HG03442 (cell line): ENCODE measurements around the gene CGNL1.

Source experiments
- ATAC-seq: cut with Tn5 transposase; IDR thresholded peaks from one replicate; pipeline ENCODE4 v1.9.1; 2021; ENCODE audit warnings: mild to moderate bottlenecking, moderate library complexity; ENCODE audit not compliant: unreplicated experiment

CGNL1 gene

DNA sequence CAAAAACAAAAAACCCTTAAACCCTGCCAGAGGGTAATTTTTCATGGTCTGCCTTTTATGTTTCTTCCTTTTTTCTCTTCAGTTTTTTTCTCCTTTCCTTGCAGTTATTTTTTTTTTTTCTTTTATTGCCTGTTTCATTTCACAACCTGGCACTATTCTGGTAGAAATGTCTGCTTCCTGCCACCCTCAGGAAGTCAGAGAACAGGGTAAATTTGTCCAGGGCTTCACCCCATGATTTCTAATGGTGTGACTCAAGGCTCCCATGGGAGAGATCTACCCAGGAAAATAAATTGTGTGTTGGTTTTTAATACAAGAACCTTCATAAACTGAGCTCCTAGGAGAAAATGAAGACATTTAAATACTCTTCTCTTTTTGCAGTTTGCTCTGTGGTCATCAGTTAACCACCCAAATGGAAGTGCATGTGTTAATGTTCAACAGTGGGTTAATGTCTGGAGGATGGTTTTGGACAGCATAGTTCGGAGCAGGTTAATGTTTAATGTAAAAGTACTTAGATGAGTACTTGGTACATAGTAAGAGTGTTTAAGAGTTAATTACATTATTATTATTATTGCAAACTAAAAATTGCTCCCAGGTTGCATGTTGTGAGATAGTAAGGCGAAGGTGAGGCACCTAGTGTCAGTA lies 45.9 kb downstream of the CGNL1 start:
- no peak for ATAC-seq

DNA sequence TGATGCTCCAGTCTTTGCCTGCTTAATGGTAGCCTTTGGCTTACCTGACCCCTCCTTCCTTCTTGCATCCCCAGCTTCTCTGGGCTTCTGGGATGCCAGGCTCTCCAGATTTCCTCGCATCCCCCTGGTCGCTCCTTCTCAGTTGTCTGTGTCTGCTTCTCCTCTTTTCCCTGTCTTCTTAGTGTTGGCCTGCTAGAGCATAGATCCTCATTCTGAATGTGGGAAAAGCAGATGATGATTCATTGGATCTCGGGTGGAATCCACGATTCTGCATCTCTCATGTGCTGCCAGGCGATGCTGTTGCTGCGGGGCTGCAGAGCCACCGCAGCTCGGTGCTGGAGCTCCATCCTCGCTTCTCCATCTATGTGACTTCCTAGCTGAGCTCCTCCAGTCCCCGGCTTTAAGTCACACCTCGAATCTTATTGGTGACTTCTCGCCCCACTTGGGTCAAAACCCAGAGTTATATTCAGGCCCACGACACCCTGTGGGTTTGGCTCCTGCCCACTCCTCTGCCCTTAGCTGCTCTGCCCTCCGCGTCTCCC lies 47.4 kb downstream of the CGNL1 start:
- no peak for ATAC-seq

DNA sequence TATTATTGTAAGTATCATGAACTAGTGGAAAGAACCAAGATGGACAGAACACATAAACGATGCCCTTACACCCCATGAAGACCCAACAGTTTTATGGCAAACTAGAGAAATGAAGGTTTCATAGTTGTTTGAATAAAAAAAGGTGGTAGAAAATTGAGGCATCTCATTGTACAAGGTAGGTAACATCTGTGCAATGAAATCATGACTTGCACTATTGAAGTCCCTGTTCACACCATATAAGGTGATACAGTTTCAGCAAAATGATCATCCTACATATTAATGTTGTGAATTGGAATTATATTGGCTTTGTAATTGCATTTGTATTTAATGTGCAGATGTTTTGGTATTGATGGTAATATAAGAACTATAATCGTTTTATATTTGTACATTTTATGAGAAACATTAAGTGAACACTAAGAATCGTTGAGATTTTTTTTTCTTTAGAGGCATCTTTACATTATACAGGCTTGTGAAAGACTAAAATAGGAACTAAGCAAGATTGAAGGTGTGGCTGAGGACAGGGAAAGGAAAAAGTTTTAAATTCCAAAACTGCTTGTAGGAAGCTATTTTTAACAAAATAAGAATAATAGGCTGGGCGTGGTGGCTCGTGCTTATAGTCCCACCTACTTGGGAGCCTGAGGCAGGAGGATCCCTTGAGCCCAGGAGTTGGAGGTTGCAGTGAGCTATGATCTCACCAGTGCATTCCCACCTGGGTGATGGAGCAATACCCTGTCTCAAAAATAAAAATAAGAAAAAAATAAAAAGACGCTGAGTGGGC lies 48.5 kb downstream of the CGNL1 start:
- ATAC-seq, result no peak

DNA sequence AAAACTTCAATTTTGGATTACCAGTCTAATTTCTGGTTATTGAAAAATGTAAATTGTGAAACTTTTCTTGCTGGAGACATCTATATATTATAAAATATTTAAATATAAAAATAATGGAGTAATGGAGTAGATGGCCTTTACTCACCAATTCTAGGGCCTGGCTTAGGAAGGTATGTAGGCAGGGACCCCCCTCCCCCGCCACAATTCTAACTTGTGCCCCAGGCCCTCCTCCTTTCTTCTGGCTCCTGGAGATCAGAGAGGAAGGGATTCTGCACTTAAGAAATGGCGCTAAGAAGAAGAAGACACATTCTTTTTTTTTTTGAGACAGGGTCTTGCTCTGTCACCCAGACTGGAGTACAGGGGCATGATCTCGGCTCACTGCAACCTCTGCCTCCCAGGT lies 49.5 kb downstream of the CGNL1 start:
- ATAC-seq, result no peak

DNA sequence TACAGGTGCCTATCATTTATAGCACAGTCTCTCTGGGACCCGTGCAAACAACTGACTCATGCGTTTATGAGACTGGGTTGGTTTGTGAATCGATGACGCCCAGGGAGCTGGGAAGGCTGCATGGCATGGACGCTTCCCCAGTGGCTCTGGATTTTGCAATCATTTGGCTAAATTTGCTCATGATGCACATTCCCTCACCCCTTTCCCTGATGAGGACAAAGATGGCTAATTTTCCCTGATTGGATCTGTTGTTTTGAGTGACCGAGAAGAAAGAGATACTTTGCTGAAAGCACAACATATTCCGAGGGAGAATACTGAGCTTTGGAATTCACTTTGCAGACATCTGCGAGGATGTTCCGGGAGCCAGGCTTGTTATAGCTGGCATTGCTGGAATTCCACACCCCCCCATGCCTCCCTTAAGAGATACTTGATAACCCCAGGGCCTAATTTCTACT lies 51.1 kb downstream of the CGNL1 start:
- no peak for ATAC-seq

DNA sequence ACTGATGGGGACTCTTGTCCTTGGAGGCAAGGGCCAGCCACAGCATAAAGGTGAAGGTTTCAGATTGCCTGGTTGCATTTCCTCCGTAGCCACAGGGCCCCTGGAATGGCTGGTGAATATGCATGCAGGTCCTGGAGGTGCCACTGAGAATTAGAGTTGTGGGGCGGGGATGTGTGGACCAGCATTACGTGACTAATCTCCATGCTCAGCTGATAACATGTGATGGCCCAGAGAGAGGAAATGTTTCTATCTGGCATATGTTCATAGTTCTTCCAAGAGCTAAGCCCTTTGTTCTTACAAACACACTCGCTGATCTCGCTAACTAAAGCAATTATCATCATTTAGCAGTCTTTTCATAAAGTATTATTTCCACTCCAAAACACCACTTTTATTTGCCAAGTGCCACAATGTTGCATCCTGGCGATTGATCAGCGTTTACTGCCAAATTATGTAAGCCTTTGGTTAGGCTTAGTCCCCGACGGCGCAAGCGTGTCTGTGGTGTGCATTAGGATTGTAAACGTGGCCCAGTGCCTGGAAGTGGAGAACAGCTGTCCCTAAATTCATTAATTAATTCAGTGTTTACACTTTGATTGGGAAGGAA lies 55.9 kb downstream of the CGNL1 start:
- ATAC-seq, result no peak

DNA sequence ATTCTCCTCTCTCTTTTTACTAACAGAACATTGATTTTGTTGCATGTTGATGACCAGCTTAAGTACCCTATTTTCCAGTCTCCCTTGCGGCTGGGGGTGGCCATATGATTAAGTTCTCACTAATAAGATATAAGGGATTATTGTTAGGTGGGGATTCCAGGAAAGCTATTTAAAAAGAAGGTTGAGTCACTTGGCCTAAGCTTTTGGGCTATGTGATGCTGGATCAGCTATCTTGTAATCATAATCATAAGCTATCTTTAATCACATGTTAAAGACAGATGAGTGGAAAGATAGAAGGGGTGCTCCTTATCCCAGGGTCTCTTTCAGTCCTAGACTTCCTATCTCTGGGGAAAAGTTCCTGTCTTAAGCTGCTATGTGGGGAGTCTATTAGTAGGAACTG lies 59.9 kb downstream of the CGNL1 start:
- ATAC-seq, result no peak

DNA sequence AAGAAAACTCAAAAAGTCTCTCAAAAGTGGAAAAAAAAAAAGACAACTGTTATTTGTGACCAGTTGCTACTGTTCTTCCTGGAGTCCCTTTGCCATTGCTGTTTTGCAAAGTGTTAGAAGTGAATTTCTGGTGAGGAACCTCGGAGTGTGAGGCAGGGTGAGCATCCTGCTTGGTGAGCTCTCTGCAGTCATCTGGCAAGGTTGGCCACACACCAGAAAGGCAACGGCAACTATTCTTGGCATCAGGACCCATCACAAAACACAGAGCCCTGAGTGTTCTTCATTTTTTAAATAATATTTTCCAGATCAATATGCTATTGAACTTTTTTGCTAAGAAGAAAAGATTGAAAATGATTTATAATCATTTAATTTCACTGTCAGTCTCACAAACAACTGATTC lies 60.7 kb downstream of the CGNL1 start:
- ATAC-seq, result no peak

DNA sequence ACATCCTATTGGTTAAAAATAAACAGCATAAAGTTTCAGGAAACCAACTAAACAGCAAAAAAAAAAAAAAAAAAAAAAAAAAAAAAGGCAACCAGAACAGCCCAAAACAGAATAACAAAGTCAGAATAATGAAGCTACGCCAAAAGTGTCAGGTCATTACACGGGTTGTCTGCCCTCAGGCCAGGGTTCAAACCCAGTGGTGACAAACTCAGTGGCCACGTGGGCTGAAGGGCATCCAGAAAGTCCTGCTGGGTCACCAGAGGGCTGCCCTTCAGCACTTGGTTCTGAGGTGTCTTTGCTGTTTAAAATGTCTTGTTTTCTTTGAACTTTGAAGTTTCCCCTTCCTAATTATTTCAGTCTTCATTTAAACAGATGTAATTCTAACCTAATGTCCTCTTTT lies 61.3 kb downstream of the CGNL1 start:
- ATAC-seq, result no peak

DNA sequence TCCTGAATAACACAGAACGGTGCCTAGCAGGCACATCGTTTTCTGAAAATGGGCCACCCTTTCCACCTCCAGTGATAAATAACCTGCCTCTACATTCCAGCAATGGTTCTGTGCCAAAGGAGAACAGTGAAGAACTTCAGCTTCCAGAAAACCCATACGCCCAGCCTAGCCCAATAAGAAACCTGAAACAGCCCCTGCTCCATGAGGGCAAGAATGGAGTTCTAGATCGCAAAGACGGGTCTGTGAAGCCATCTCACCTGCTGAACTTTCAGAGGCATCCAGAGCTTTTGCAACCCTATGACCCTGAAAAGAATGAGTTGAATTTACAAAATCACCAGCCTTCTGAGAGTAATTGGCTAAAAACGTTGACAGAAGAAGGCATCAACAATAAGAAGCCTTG lies 61.9 kb downstream of the CGNL1 start:
- no peak for ATAC-seq

DNA sequence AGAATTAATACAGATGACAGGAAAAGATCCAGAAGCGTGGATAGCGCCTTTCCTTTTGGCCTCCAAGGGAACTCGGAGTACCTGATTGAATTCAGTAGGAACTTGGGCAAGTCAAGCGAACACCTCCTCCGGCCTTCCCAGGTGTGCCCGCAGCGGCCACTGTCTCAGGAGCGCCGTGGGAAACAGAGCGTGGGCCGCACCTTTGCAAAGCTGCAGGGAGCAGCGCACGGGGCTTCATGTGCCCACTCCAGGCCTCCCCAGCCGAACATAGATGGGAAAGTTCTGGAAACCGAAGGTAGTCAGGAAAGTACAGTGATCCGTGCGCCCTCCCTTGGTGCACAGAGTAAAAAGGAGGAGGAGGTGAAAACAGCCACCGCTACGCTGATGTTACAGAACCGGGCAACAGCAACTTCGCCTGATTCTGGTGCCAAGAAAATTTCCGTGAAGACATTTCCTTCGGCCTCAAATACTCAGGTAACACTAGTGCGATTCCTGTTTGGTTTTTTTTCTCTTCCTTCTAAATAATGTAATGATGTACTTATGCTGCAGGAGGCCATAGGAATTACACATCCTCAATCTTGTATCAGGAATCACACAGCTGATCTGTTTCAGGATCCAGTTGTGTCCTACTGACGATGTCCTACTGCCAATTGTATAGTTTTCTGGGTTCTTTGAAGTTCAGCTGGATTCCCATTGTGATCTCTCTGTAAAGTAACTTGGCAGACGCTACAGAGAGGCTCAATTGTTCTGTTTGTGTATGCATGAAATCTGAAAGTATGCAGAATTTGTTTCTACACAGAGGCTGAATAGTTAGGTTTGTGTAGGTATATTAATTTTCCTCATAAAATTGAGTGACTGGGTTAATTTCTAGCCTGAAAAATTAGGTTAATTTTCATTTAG lies 63.1 kb downstream of the CGNL1 start:
- ATAC-seq, result no peak

DNA sequence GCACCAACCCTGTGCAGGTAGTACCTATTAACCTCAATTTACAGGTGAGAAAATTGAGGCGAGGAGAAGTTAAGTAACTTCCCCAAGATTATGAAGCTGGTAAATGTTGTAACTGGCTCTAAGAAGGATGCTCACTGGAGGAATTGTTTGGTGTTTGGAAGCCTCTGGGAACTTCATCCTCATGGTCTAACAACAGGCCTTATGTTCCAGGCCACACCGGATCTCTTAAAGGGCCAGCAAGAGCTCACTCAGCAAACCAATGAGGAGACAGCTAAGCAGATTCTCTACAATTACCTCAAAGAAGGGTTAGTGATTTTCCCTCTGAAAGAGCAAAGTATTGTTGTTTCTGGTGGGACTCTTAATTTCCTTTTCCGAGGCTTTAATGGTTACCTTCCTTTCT lies 63.9 kb downstream of the CGNL1 start:
- ATAC-seq, result no peak

DNA sequence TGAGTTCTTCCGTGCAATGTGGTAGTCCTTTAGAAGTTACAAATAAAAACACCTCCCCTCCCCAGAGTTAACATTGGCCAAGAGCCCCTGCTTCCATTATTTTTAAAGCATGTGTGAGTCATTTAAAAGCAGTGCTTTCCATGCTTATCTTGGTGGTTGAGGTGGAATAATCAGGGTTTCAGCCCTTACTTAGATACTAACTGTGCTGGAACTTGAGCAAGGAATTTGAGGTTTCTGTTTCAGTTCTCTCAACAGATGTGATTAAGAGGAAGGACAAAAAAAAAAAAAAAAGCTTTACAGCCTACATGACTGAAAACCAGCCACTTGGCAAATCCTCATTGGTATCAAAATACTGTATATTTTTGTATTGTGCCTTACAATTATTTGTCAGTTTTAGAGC lies 64.5 kb downstream of the CGNL1 start:
- ATAC-seq, result no peak

DNA sequence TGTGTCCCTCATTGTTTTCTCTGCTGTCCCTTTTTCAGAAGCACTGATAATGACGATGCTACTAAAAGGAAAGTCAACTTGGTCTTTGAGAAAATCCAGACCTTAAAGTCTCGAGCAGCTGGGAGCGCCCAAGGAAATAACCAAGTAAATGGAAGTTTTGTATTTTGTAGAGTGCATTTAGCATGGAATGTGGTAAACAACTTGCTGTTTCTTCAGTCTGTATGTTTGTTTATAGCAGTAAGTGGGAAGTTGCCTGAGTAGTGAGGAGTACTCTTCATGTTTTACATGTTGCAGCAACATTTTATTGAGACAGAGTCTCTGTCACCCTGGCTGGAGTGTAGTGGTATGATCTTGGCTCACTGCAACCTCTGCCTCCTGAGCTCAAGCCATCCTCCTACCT lies 66.0 kb downstream of the CGNL1 start:
- no peak for ATAC-seq

DNA sequence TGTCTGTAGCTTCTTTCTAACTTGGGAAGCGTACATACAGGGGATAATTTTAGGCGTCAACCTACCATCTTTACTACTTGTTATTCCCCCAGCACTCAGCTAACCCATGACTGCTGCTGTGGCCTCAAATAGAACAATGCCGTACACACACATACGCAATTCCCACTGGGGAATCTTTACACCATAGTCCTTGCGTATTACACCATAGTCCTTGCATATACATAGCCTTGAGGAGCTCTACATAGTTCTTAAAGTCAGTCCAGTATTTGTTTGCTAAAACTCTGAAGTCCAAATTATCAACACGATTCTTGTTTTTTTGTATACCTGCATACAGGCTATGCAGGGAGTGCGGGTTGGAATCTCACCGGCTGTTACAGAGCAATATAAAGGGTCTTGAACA lies 67.2 kb downstream of the CGNL1 start:
- no peak for ATAC-seq

DNA sequence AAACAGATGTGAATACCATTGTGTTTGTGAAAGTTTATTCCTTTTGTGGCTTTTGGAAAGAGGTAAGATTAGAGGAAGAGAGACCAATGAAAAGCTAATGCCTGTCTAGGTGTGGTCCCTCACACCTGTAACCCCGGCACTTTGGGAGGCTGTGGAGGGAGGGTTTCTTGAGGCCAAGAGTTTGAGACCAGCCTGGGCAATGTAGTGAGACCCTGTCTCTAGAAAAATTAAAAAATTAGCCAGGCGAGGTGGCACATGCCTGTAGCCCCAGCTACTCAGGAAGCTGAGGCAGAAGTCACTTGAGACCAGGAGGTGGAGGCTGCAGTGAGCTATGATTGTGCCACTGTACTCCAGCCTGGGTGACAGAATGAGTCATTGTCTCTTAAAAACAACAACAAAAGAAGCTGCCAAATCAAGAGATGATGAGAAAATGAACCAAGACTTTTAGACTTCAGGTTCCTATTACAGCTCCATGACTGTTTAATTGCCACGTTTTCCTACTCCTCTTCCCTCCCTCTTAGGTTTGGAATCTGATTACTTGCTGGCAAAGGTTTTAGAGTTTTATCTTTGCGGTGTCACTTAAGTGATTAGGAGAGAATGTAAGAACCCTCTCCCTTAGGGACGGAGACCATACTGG lies 68.7 kb downstream of the CGNL1 start:
- no peak for ATAC-seq

DNA sequence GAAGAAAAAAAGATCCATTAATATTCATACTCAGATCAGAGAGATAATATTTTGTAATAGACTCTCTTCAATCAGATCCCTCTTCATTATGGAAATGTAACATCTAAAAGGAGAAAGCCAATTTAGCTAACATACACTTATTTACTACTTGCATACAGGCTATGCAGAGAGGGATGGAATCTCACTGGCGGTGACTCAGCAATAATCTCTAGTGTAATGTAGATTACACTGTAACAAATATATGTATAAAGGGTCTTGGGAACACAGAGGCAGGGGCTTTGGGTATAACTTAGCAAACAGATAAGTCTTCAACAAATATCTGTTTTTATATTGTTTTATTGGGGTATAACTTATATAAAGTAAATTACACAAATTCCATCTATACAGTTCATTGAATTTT lies 69.6 kb downstream of the CGNL1 start:
- no peak for ATAC-seq

DNA sequence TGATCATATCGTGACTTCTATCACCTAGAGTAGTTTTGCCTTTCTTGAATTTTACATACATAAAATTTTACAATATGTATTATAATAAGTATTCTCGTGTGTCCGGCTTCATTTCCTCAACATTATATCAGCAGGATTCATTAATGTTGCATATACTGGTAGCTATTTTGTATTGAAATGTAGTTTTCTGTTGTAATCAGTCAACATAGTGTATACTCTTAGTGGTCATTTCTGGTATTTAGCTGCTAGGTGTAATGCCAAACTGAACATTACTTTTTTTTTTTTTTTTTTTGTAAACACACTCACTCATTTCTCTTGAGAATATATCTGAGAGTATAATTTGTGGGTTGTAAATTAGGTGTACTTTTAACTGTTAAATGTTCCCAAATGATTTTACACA lies 70.1 kb downstream of the CGNL1 start:
- no peak for ATAC-seq

DNA sequence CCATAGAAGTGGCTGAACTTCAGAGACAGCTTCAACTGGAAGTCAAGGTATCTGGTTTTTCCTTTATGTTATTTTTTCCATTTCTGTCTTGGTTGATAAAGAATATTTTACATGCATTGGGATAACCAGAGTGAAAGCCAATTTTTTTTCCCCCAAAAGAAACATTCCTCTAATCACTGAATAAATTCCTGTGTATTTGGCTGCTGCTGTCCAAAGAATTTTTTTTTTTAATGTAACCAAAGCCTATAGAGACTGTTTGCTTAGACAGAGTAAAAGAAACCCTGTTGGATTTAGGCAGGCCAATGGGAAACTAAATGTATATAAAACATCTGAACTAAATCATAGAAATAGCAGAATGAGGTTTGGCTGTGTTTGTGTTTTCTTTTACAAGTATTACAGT lies 75.2 kb downstream of the CGNL1 start:
- ATAC-seq, result no peak

DNA sequence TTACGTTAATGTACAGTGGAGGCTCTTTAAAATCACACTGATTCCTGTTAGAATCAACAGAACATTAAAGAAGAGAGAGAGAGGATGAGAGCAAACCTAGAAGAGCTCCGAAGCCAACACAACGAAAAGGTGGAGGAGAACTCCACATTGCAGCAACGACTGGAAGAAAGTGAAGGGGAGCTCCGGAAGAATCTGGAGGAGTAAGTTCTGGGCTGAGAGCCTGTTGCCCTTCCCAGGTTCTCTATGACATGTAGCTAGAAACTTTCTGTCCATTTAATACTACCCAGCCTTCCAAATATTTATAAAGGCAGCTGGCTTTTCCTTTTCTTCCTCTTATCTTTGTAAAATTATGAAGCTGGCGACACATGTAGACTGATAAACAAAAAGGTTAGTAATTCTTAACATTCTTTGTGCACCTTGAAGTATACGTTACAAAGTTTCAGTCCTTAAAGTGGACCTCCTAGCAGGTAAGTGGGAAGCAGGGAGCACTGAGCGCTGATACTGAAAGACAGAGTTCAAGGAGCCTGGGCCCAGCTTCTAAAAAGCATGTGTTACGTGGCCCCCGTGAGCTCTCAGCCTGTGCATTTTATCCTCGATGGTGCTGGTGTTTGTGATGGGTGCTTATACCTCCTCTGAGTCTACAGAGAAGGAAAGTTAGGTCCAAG lies 75.9 kb downstream of the CGNL1 start:
- no peak for ATAC-seq
